ENCODE results near the gene IPPK. TPM values are rescaled to one million over a fixed set of nuclear protein-coding genes. Genes with fewer than 3 reads are reported as not detected.

Gene IPPK
- total and polyA plus RNA-seq, 3 donors from 2014 or later: 21.0 to 25.0 (median 21.9) TPM

GRCh38 chr9:92615790-92616189 is 54.1 kb downstream of the IPPK start:
- Histone ChIP-seq H3K4me3 (no peak overlapping the region), H3K9me3 (no peaks in the 10 kb centered on the region), H3K27ac (peak overlapping the region; percentile 76 to 80), H3K36me3 (ENCODE audit: low read depth, missing control alignments) (no peaks in the 10 kb centered on the region), H3K27me3 (no peaks in the 10 kb centered on the region), H3K4me1 (peaks cover 49% of the 10 kb centered on the region)
- no peak for TF ChIP-seq CTCF (IDR thresholded peaks at IDR 0.05)
- TF ChIP-seq POLR2A (IDR thresholded peaks at IDR 0.05): no peak
- WGBS, 2 donors: 48 to 69% methylated on average over 13 of the region's 13 CpGs
- peak; percentile 14 for DNase-seq
- intact Hi-C loops (cut with DNase I; ENCODE audit: low total_unique reads): no loop called here

GRCh38 chr9:92614763-92615461 is 55.0 kb downstream of the IPPK start:
- WGBS, 2 donors: 68 to 75% methylated on average over 14 to 17 of the region's 17 CpGs
- Histone ChIP-seq H3K27me3 (no peaks in the 10 kb centered on the region), H3K4me1 (peaks cover 40% of the 10 kb centered on the region), H3K36me3 (ENCODE audit: low read depth, missing control alignments) (no peaks in the 10 kb centered on the region), H3K4me3 (no peak overlapping the region), H3K27ac (peak overlapping the region; percentile 76 to 80), H3K9me3 (no peaks in the 10 kb centered on the region)
- intact Hi-C loops (cut with DNase I; ENCODE audit: low total_unique reads): no loop called here
- peak; percentile 34 for DNase-seq
- no peak for TF ChIP-seq POLR2A (IDR thresholded peaks at IDR 0.05)
- TF ChIP-seq CTCF (IDR thresholded peaks at IDR 0.05): no peak

DNA sequence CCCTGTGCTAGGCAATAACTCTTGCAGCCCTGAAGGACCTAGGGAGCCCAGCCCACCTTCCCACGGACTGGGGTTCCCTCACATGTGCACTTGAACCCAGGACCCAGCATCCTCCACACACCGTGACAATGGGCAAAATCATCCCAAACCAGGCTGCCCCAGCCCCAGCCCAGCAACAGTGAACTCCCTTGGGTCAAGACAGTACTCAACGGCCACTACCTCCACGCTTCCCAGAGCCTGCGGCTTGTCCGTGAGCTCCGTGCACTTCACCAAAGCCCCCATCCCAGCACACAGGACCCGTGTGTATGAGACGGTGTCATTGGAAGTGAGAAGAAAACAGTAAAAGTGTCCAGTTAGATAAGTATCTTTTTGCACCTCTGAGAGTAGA is 55.8 kb downstream of the IPPK start:
- Histone ChIP-seq H3K4me3 (no peak overlapping the region), H3K27ac (peak overlapping the region in 1 of 2 donors; percentile 80), H3K9me3 (no peaks in the 10 kb centered on the region), H3K27me3 (no peaks in the 10 kb centered on the region), H3K36me3 (ENCODE audit: low read depth, missing control alignments) (no peaks in the 10 kb centered on the region), H3K4me1 (peaks cover 45% of the 10 kb centered on the region)
- intact Hi-C loops (cut with DNase I; ENCODE audit: low total_unique reads): no loop called here
- TF ChIP-seq POLR2A (IDR thresholded peaks at IDR 0.05) (no peak), CTCF (IDR thresholded peaks at IDR 0.05) (no peak)
- DNase-seq: peak; percentile 8
- 88 to 94% methylated on average over 5 to 9 of the region's 9 CpGs for WGBS, 2 donors

DNA sequence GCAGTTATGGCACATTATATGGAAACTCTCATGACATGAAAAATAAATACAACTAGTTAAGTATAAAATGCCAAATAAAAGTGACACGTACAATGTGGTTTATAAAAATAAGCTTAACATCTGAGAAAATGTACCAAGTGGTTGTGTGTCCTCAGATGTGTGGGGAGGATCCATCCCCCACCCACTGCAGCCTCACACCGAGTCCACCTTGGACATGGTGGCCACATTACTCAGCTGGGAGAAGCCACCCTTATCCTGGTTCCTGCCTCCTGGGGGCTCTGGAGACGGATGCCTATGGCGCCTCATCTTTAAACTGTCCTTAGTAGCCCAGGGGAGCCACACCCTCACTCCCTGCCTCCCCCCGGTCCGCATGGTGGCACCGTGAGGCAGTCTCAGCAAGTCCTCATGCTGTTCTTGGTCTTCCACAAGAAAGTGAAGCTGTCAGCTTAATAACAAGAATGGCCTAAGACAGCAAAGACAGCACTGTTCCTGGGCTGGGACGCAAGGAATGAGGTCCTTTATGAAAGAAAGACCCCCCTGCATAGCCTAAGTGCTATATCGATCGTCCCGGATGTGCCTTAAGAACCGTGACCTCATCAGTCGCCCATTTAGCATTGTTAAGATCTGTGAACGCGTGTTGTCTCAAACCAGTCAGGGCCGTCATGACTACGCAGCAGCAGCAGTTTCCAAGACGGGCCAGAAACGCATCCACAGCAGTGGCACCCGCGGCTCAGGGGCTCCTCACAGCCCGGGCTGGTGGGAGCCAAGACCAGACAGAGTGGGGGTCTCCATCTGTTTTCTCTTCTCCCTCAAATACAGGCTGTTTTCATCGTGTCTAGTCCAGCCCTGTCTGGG is 56.4 kb downstream of the IPPK start:
- Histone ChIP-seq H3K9me3 (no peaks in the 10 kb centered on the region), H3K27ac (peak overlapping the region in 1 of 2 donors; percentile 80), H3K27me3 (no peaks in the 10 kb centered on the region), H3K36me3 (ENCODE audit: low read depth, missing control alignments) (no peaks in the 10 kb centered on the region), H3K4me3 (no peak overlapping the region), H3K4me1 (peaks cover 45% of the 10 kb centered on the region)
- TF ChIP-seq CTCF (IDR thresholded peaks at IDR 0.05): no peak
- TF ChIP-seq POLR2A (IDR thresholded peaks at IDR 0.05): no peak
- no peak for DNase-seq
- intact Hi-C loops (cut with DNase I; ENCODE audit: low total_unique reads): no loop called here
- WGBS, 2 donors: 91 to 93% methylated on average over 21 to 23 of the region's 23 CpGs

Data from testis (tissue), 3 donors.